Measurements from ENCODE around the gene RPN2. TPM values are rescaled to one million over a fixed set of nuclear protein-coding genes. Genes with fewer than 3 reads are reported as not detected.

RPN2 gene
- total and polyA plus RNA-seq, 9 of the 15 experiments (the other 6 are each of a cell fraction or from before 2014, with no cell fraction given): 168 to 548 (median 325) TPM

DNA sequence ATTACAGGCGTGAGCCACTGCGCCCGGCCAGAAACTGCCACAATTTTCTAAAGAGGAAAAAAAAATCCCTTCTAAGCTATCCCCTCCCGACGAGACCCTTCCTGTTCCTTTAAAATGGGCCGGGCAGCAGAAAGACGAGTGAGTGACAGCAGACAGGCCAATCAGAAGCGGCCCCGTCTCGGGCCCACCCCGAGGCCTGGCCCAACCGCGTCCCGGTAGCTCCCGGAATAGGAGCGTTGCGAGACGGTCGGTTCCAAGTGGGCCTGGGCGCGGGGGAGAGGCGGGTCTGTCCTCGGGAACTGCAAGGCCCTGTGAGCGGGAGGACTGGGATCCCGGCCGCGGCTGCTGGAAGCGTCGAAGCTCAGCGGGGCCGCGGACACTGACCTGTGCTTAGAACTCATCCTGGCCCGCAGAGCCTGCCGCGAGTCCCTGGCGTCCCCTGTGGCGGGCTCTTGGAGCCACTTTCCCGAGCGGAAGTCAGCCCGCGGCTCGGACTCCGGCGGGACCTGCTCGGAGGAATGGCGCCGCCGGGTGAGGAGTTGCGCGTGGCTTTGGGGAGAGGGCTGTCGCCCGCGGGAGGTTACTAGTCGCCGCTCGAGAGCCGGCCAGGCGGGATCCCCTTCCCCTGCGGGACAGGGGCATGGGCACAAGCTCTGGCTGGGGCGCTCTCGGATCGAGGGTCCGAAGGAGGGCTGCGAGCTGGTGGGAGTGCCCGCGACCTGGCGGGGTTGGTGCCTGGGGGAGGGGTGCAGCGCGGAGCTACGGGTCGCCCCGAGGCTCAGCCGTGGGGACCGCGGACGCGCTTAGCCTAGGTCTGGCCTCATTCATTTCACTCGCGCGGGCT is at the start of gene RPN2, which contains the start of gene MROH8 (continued):
- TF ChIP-seq ZZZ3 (IDR thresholded peaks at IDR 0.05) (peak; percentile 42; the same call in 1 of the 2 replicates), NUFIP1 (IDR thresholded peaks at IDR 0.05; ENCODE audit: partially characterized antibody) (peak; percentile 89), ELK1 (CRISPR knock-in tag; IDR thresholded peaks at IDR 0.05) (no peak), ZNF561 (CRISPR knock-in tag; conservative IDR thresholded peaks at IDR 0.05) (no peak), MAFK (IDR thresholded peaks at IDR 0.05; ENCODE audit: low read length) (no peak), FOXM1 (IDR thresholded peaks at IDR 0.05; ENCODE audit: low read depth) (peak; percentile 97), FOXM1 (CRISPR knock-in tag; IDR thresholded peaks at IDR 0.05; ENCODE audit: low read depth) (no peak), E2F4 (CRISPR knock-in tag; IDR thresholded peaks at IDR 0.05; ENCODE audit: low read depth) (no peak; the same call in 1 of the 2 replicates), SETDB1 (IDR thresholded peaks at IDR 0.05; ENCODE audit: low read length) (no peak), TEAD2 (tag; IDR thresholded peaks at IDR 0.05) (no peak), ELF1 (tag; IDR thresholded peaks at IDR 0.05) (peak; percentile 88), OTX1 (CRISPR knock-in tag; IDR thresholded peaks at IDR 0.05) (no peak), HIVEP1 (CRISPR knock-in tag; IDR thresholded peaks at IDR 0.05) (no peak), E2F5 (CRISPR knock-in tag; IDR thresholded peaks at IDR 0.05) (no peak), ZNF165 (CRISPR knock-in tag; IDR thresholded peaks at IDR 0.05; ENCODE audit: borderline replicate concordance) (no peak), ZNF699 (CRISPR knock-in tag; IDR thresholded peaks at IDR 0.05; ENCODE audit: insufficient replicate concordance) (no peak), SIX5 (IDR thresholded peaks at IDR 0.05; ENCODE audit: borderline replicate concordance in 1 of 2, insufficient read depth in 1 of 2, low read depth in 1 of 2, low read length in 2 of 2) (peak; percentile 30 to 34; a peak in 2 of 4 replicates), EWSR1 (IDR thresholded peaks at IDR 0.05; ENCODE audit: borderline replicate concordance, low read depth, partially characterized antibody) (no peak), ZNF263 (CRISPR knock-in tag; IDR thresholded peaks at IDR 0.05; ENCODE audit: borderline replicate concordance) (peak; percentile 53), BRF1 (IDR thresholded peaks at IDR 0.05; ENCODE audit: borderline replicate concordance, extremely low read depth, insufficient read length) (no peak), ZNF445 (CRISPR knock-in tag; IDR thresholded peaks at IDR 0.05; ENCODE audit: low read depth) (no peak), SNIP1 (IDR thresholded peaks at IDR 0.05; ENCODE audit: low read depth) (no peak), PHF20 (IDR thresholded peaks at IDR 0.05; ENCODE audit: partially characterized antibody) (no peak), ZNF639 (CRISPR knock-in tag; conservative IDR thresholded peaks at IDR 0.05 in 1 of 2, IDR thresholded peaks at IDR 0.05 in 1 of 2) (no peak)
